Neuron (in vitro differentiated cells): ENCODE data around the gene CAMTA1.

Source experiments
- H2AFZ ChIP-seq: one replicate; pipeline ENCODE4 v1.6.1; 2013; ENCODE audit warnings: low read depth, mild to moderate bottlenecking, inconsistent platforms, low read length, moderate library complexity
- H3K27me3 ChIP-seq: one replicate; pipeline ENCODE4 v1.6.1; 2013; ENCODE audit warnings: low read length; ENCODE audit not compliant: insufficient read depth
- H3K36me3 ChIP-seq: one replicate; pipeline ENCODE4 v1.6.1; 2013; ENCODE audit warnings: low read length; ENCODE audit not compliant: insufficient read depth
- H3K4me1 ChIP-seq: one replicate; pipeline ENCODE4 v1.6.1; 2013; ENCODE audit warnings: low read length; ENCODE audit not compliant: insufficient read depth
- H3K4me3 ChIP-seq: 2 replicates; pipeline ENCODE4 v1.5.1; 2013; ENCODE audit warnings: mild to moderate bottlenecking, low read length, moderate library complexity
- H3K9me3 ChIP-seq: one replicate; pipeline ENCODE4 v1.6.1; 2013; ENCODE audit warnings: low read length

The CAMTA1 gene

DNA sequence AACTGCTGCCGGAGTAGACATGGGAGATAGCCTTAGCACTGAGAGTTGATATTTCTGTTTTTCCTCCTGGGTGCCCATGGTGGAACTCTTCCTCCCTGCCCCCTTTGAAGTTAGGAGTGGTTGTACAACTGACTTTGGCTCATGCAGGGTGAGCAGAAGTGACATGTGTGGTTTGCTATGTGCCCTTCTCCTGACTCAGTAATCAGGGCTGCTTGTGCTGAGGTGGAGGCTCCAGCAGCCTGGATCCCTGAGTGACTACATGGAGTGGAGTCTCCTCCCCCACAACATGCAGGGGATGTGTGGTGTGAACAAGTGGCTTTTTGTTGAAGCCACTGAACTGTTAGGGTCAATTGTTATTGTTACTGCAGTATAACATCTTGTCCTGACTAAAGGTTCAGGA is 261.6 kb downstream of the CAMTA1 start:
- peaks cover 19% of the 10 kb centered on the region for H3K27me3 ChIP-seq
- H2AFZ ChIP-seq = no peak overlapping the region
- H3K36me3 ChIP-seq = no peaks in the 10 kb centered on the region
- no peaks in the 10 kb centered on the region for H3K9me3 ChIP-seq
- H3K4me1 ChIP-seq = no peaks in the 10 kb centered on the region
- no peak overlapping the region for H3K4me3 ChIP-seq

DNA sequence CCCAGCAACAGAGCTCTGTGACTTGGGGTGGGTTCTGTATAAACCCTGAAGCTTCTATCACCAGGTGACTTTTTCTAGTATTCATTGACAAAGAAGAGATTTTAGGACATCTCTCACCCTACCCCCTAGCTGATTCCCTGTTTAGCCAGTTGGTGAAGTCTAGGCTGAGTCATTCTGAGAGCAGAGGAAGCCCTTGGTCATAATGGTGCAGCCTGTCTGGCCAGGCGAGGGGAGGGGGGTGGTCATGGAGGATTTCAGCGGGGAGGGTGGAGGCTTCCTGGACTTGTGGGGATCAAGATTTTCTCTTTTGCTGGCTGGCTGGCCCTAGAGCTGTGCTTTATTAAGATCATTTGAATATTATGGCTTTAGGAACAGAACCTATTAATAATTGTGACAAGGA is 262.6 kb downstream of the CAMTA1 start:
- no peaks in the 10 kb centered on the region for H3K9me3 ChIP-seq
- H3K36me3 ChIP-seq = no peaks in the 10 kb centered on the region
- H3K4me1 ChIP-seq = no peaks in the 10 kb centered on the region
- H2AFZ ChIP-seq = no peak overlapping the region
- no peak overlapping the region for H3K4me3 ChIP-seq
- peaks cover 23% of the 10 kb centered on the region for H3K27me3 ChIP-seq

GRCh38 chr1:7048395-7048794 is 263.1 kb downstream of the CAMTA1 start:
- Histone ChIP-seq H3K4me3 (no peak overlapping the region), H3K4me1 (no peaks in the 10 kb centered on the region), H2AFZ (no peak overlapping the region), H3K9me3 (no peaks in the 10 kb centered on the region), H3K27me3 (peaks cover 26% of the 10 kb centered on the region), H3K36me3 (no peaks in the 10 kb centered on the region)

DNA sequence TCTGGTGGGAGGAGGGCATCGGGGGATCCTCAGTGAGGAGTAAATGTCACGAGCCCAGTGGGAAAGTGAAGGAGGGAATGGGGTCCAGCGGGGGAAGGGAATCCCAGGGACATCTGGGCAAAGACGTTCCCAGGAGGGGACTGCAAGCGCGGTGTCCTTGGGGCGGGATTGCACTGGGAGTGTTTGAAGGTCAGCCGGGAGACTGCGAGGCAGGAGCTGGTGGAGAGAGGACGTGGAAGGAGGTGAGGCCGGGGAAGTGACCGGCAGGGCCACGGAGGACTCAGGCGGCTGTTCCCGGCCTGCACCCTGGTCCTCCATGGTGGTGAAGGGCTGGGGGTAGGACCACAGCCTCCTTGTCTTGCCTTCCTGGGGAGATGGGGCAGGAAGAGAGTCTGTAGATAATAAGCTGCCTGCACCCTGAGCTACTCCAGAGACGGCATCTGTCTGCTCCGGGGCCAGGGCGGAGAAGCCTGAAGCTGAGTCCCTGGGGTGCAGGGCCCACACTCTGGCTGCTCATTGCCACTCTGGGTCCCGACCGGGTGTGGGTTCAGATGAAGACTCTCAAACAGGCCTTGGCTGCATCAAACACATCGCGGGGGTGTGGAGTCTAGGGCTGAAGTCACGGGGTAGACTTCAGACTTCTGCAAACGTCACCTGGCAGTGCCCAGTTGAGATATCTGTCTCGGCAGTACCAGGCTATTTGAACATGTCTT is 264.8 kb downstream of the CAMTA1 start:
- Histone ChIP-seq H3K4me3 (no peak overlapping the region), H3K9me3 (no peaks in the 10 kb centered on the region), H3K4me1 (no peaks in the 10 kb centered on the region), H2AFZ (no peak overlapping the region), H3K36me3 (no peaks in the 10 kb centered on the region), H3K27me3 (peaks cover 29% of the 10 kb centered on the region)

- Histone ChIP-seq H3K27me3 (peaks cover 29% of the 10 kb centered on the region), H3K4me1 (no peaks in the 10 kb centered on the region), H2AFZ (no peak overlapping the region), H3K4me3 (no peak overlapping the region), H3K9me3 (no peaks in the 10 kb centered on the region), H3K36me3 (no peaks in the 10 kb centered on the region)
Measured at GRCh38 chr1:7050751-7051665, 265.8 kb downstream of the CAMTA1 start.

- H3K36me3 ChIP-seq = no peaks in the 10 kb centered on the region
- no peaks in the 10 kb centered on the region for H3K4me1 ChIP-seq
- no peak overlapping the region for H2AFZ ChIP-seq
- peaks cover 24% of the 10 kb centered on the region for H3K27me3 ChIP-seq
- H3K4me3 ChIP-seq = no peak overlapping the region
- H3K9me3 ChIP-seq = no peaks in the 10 kb centered on the region
Measured at GRCh38 chr1:7052701-7053100, 267.4 kb downstream of the CAMTA1 start.

- H2AFZ ChIP-seq = no peak overlapping the region
- H3K4me3 ChIP-seq = no peak overlapping the region
- H3K27me3 ChIP-seq = peaks cover 8% of the 10 kb centered on the region
- no peaks in the 10 kb centered on the region for H3K9me3 ChIP-seq
- H3K36me3 ChIP-seq = no peaks in the 10 kb centered on the region
- H3K4me1 ChIP-seq = no peaks in the 10 kb centered on the region
Measured at GRCh38 chr1:7060745-7061144, 275.5 kb downstream of the CAMTA1 start.

GRCh38 chr1:7062346-7063061 is 277.2 kb downstream of the CAMTA1 start:
- Histone ChIP-seq H3K4me1 (no peaks in the 10 kb centered on the region), H3K4me3 (no peak overlapping the region)

DNA sequence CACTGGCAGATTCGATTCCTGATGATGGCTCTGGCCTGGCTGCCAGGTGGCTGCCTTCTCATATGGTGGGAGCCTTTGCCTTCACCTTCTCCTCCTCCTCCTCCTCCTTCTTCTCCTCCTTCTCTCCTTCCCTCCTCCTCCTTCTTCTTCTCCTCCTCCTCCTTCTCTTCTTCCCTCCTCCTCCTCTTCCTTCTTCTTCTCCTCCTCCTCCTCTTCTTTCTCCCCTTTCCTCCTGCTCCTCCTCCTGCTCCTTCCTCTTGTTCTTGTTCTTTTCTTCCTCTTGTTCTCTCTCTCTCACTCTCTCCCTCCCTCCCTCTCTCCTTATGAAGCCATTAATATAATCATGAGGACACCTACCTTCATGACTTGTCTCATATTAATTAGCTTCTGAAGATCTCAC is 278.7 kb downstream of the CAMTA1 start:
- peaks cover 30% of the 10 kb centered on the region for H3K27me3 ChIP-seq
- no peaks in the 10 kb centered on the region for H3K9me3 ChIP-seq
- no peaks in the 10 kb centered on the region for H3K4me1 ChIP-seq
- H3K4me3 ChIP-seq = no peak overlapping the region
- H2AFZ ChIP-seq = no peak overlapping the region
- H3K36me3 ChIP-seq = no peaks in the 10 kb centered on the region

More at GRCh38 chr1:7062346-7063061, 277.2 kb downstream of the CAMTA1 start:
- Histone ChIP-seq H3K27me3 (peaks cover 23% of the 10 kb centered on the region), H3K9me3 (no peaks in the 10 kb centered on the region), H2AFZ (no peak overlapping the region), H3K36me3 (no peaks in the 10 kb centered on the region)

GRCh38 chr1:7068552-7068951 is 283.3 kb downstream of the CAMTA1 start:
- Histone ChIP-seq H3K4me1 (peaks cover 8% of the 10 kb centered on the region), H3K9me3 (no peaks in the 10 kb centered on the region), H2AFZ (no peak overlapping the region), H3K4me3 (no peak overlapping the region), H3K36me3 (no peaks in the 10 kb centered on the region), H3K27me3 (peaks cover 35% of the 10 kb centered on the region)

- Histone ChIP-seq H2AFZ (no peak overlapping the region), H3K27me3 (peaks cover 30% of the 10 kb centered on the region), H3K4me3 (peak overlapping the region; percentile 40), H3K9me3 (no peaks in the 10 kb centered on the region), H3K4me1 (peaks cover 8% of the 10 kb centered on the region), H3K36me3 (no peaks in the 10 kb centered on the region)
Measured at GRCh38 chr1:7069931-7070330, 284.7 kb downstream of the CAMTA1 start.

DNA sequence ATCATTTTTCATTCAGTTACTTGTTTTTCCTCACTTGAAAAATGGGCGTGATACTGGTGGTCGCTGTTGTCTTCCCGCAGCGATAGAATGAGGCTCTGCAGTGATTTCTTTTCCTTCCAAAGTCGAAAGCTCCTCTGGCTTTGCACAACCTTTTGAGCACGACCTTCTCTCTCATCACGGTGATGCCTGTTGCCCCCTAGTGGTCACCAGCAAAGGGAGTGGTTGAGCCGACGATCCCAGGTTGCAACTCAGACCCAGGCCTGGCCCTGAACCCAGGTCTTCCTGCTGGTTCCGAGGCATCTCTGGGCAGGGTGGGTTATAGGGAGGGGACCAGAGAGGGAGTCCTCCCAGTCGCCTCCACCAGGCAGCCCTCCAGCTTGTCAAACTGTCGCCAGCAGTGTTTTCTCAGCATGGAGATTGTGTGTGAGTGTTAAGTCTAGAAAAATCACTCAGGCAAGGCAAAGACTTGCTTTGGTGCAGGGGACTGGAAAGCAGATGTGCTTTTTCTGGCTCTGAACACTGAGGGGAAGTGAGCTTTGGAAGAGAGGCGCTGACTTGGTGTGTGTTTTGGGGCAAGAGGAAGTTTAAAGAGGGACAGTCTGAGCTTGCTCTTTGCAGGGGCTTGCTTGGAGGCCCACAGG is 285.3 kb downstream of the CAMTA1 start:
- H3K4me1 ChIP-seq = peaks cover 8% of the 10 kb centered on the region
- H3K27me3 ChIP-seq = peaks cover 29% of the 10 kb centered on the region
- peak overlapping the region; percentile 40 for H3K4me3 ChIP-seq
- H3K36me3 ChIP-seq = no peaks in the 10 kb centered on the region
- H2AFZ ChIP-seq = no peak overlapping the region
- H3K9me3 ChIP-seq = no peaks in the 10 kb centered on the region
